ENCODE measurements around the gene COBL. TPM values are rescaled to one million over a fixed set of nuclear protein-coding genes. Genes with fewer than 3 reads are reported as not detected.

The COBL gene
- total RNA-seq, 4 donors from 2014 or later: 62.4 to 114 (median 72.2) TPM

DNA sequence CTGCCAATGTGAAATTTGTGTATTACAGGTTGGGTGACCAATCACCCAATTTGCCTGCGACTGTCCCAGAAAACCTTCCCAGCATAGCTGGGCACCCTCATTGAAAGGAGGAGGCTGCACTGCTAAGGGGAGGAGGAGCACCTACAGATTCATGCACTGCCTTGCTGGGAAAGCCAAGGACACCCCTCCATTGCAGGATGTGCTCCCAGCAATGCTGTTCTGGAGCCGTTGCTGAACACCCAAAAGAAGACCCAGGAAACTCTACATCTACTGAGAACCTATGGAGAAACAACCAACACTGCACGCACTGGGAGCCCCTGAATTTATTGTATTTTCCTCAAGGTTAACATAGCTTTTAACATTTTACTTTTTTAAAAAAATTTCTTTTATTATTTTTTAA lies 295.7 kb downstream of the COBL start:
- in situ Hi-C loops (cut with MboI; ENCODE audit: low pct_ligation_motif_present in 1 of 4, low pct_unique_long_range_greater_than_20kb in 1 of 4, low sequenced_read_pairs in 3 of 4): no loop called here

DNA sequence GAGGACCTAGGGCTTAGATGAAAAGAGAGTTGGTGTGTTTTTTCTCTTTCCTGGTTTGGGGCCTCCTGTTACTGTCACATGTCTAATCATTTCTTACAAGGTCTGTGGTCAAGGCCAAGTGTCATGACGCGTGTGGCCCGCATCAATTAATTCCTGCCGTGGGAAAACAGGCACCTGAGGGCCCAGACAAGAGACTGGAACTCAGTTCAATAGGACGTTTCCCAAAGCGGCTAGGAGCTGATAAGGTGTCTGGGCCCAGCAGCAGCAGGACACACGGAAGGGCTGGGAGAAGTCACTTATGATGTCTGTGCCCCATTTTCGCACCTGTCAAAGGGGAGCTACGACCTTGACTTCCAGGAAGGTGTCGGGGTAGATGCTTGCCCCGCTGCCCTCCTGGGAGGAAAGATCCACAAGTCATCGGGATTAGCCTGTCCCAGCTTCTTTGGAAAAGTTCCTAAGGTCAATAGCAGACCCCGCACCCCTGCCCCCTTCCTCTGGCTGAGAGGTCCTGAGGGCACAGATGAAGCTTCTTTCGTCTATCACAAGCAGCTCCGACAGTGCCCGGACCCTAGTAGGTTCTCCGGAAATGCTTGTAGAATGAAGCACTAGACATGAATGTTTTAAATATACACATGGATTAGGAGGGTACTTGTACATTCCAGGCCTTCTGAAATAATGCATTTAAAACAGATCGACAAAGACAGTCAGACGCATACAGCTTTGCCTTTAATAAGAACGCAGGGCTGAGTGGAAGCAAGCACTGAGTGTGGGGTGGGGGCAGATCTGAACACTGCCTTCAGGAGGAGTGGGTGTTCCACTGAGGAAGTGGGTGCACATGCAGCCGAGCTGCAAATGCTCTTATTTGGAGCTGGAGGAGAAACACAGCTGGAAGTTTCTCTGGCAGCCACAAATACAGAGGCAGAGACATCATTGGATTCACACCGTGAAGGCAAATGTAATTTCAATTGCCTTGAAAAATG lies 296.4 kb downstream of the COBL start:
- in situ Hi-C loops (cut with MboI; ENCODE audit: low pct_ligation_motif_present in 1 of 4, low pct_unique_long_range_greater_than_20kb in 1 of 4, low sequenced_read_pairs in 3 of 4): no loop called here
- no peaks in the 10 kb centered on the region for H3K36me3 ChIP-seq
- H3K27ac ChIP-seq: no peak overlapping the region
- H3K4me1 ChIP-seq: no peaks in the 10 kb centered on the region
- H3K27me3 ChIP-seq: no peaks in the 10 kb centered on the region
- no peaks in the 10 kb centered on the region for H3K9me3 ChIP-seq
- no peak for DNase-seq
- TF ChIP-seq EP300 (IDR thresholded peaks at IDR 0.05; ENCODE audit: low read depth): no peak
- H3K4me3 ChIP-seq: no peak overlapping the region
- intact Hi-C loops (cut with DNase I; ENCODE audit: low total_unique reads): no loop called here
- 81 to 83% methylated on average over 10 to 22 of the region's 22 CpGs for WGBS, 2 donors (ENCODE audit: low coverage in 1 of 2)

More for the DNA sequence above, 295.7 kb downstream of the COBL start:
- no peak for DNase-seq
- Histone ChIP-seq H3K27ac (no peak overlapping the region), H3K36me3 (no peaks in the 10 kb centered on the region), H3K4me3 (no peak overlapping the region), H3K27me3 (no peaks in the 10 kb centered on the region), H3K4me1 (no peaks in the 10 kb centered on the region), H3K9me3 (no peaks in the 10 kb centered on the region)
- WGBS, 2 donors (ENCODE audit: low coverage in 1 of 2): 92 to 93% methylated on average over 3 of the region's 3 CpGs
- no peak for TF ChIP-seq POLR2A (IDR thresholded peaks at IDR 0.05)
- no peak for TF ChIP-seq POLR2AphosphoS5 (IDR thresholded peaks at IDR 0.05)
- TF ChIP-seq EP300 (IDR thresholded peaks at IDR 0.05; ENCODE audit: low read depth): no peak
- TF ChIP-seq CTCF (IDR thresholded peaks at IDR 0.05): no peak
- intact Hi-C loops (cut with DNase I; ENCODE audit: low total_unique reads): no loop called here

- Histone ChIP-seq H3K27ac (no peak overlapping the region), H3K9me3 (no peaks in the 10 kb centered on the region), H3K27me3 (no peaks in the 10 kb centered on the region), H3K4me1 (no peaks in the 10 kb centered on the region), H3K4me3 (no peak overlapping the region), H3K36me3 (no peaks in the 10 kb centered on the region)
- 88 to 89% methylated on average over 4 to 7 of the region's 7 CpGs for WGBS, 2 donors (ENCODE audit: low coverage in 1 of 2)
- intact Hi-C loops (cut with DNase I; ENCODE audit: low total_unique reads): no loop called here
- in situ Hi-C loops (cut with MboI; ENCODE audit: low pct_ligation_motif_present in 1 of 4, low pct_unique_long_range_greater_than_20kb in 1 of 4, low sequenced_read_pairs in 3 of 4): no loop called here
- TF ChIP-seq CTCF (IDR thresholded peaks at IDR 0.05): no peak
- TF ChIP-seq POLR2AphosphoS5 (IDR thresholded peaks at IDR 0.05): no peak
- no peak for TF ChIP-seq POLR2A (IDR thresholded peaks at IDR 0.05)
- TF ChIP-seq EP300 (IDR thresholded peaks at IDR 0.05; ENCODE audit: low read depth): no peak
- DNase-seq: no peak
These were observed 297.3 kb downstream of the COBL start for GRCh38 chr7:51019191-51019844.

GRCh38 chr7:51017576-51018535 lies 298.8 kb downstream of the COBL start:
- no peak for DNase-seq
- H3K27ac ChIP-seq: no peak overlapping the region
- no peaks in the 10 kb centered on the region for H3K9me3 ChIP-seq
- no peaks in the 10 kb centered on the region for H3K36me3 ChIP-seq
- H3K4me3 ChIP-seq: no peak overlapping the region
- H3K27me3 ChIP-seq: no peaks in the 10 kb centered on the region
- intact Hi-C loops (cut with DNase I; ENCODE audit: low total_unique reads): no loop called here
- H3K4me1 ChIP-seq: no peaks in the 10 kb centered on the region
- 86 to 89% methylated on average over 9 to 16 of the region's 16 CpGs for WGBS, 2 donors (ENCODE audit: low coverage in 1 of 2)
- in situ Hi-C loops (cut with MboI; ENCODE audit: low pct_ligation_motif_present in 1 of 4, low pct_unique_long_range_greater_than_20kb in 1 of 4, low sequenced_read_pairs in 3 of 4): no loop called here
- TF ChIP-seq POLR2A (IDR thresholded peaks at IDR 0.05): no peak
- TF ChIP-seq CTCF (IDR thresholded peaks at IDR 0.05): no peak
- no peak for TF ChIP-seq POLR2AphosphoS5 (IDR thresholded peaks at IDR 0.05)
- TF ChIP-seq EP300 (IDR thresholded peaks at IDR 0.05; ENCODE audit: low read depth): no peak

All from transverse colon (tissue), 4 donors.